ENCODE measurements around the gene PCF11.

DNA sequence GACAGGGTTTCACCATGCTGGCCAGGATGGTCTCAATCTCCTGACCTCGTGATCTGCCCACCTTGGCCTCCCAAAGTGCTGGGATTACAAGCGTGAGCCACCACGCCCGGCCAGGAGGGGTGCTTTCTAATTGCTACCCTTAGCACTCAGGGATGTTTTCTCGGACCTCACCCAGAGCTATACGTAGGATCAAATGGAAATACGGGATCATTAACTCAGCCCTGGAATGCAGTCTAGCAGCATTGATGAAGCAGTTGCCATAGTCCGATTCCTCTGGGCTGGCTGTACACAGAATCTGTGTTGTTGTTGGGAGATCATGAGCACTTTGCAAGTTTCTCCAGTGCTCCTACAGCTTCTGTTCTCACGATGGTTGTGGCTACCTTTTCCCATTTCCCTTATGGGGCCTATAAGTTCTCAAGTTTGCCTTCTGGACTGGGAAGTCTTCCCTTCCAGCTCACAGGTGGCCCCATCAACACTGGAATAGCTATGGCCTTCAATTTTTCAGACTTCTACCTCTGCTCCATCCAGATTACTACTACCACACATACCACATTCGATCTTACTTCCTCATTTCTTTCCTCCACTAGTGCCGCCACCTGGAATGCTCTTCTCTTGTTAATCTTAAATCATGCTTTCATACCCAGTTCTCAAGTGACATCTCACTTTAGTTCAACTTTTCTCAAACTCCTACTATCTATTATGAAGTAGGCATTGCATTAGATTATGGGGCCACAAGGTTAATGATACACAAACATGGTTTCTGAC is 16.1 kb upstream of the PCF11 start:
- TF ChIP-seq, protein P1, sequence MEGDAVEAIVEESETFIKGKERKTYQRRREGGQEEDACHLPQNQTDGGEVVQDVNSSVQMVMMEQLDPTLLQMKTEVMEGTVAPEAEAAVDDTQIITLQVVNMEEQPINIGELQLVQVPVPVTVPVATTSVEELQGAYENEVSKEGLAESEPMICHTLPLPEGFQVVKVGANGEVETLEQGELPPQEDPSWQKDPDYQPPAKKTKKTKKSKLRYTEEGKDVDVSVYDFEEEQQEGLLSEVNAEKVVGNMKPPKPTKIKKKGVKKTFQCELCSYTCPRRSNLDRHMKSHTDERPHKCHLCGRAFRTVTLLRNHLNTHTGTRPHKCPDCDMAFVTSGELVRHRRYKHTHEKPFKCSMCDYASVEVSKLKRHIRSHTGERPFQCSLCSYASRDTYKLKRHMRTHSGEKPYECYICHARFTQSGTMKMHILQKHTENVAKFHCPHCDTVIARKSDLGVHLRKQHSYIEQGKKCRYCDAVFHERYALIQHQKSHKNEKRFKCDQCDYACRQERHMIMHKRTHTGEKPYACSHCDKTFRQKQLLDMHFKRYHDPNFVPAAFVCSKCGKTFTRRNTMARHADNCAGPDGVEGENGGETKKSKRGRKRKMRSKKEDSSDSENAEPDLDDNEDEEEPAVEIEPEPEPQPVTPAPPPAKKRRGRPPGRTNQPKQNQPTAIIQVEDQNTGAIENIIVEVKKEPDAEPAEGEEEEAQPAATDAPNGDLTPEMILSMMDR (IDR thresholded peaks at IDR 0.05), result no peak
- TF ChIP-seq, protein P2, sequence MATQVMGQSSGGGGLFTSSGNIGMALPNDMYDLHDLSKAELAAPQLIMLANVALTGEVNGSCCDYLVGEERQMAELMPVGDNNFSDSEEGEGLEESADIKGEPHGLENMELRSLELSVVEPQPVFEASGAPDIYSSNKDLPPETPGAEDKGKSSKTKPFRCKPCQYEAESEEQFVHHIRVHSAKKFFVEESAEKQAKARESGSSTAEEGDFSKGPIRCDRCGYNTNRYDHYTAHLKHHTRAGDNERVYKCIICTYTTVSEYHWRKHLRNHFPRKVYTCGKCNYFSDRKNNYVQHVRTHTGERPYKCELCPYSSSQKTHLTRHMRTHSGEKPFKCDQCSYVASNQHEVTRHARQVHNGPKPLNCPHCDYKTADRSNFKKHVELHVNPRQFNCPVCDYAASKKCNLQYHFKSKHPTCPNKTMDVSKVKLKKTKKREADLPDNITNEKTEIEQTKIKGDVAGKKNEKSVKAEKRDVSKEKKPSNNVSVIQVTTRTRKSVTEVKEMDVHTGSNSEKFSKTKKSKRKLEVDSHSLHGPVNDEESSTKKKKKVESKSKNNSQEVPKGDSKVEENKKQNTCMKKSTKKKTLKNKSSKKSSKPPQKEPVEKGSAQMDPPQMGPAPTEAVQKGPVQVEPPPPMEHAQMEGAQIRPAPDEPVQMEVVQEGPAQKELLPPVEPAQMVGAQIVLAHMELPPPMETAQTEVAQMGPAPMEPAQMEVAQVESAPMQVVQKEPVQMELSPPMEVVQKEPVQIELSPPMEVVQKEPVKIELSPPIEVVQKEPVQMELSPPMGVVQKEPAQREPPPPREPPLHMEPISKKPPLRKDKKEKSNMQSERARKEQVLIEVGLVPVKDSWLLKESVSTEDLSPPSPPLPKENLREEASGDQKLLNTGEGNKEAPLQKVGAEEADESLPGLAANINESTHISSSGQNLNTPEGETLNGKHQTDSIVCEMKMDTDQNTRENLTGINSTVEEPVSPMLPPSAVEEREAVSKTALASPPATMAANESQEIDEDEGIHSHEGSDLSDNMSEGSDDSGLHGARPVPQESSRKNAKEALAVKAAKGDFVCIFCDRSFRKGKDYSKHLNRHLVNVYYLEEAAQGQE (IDR thresholded peaks at IDR 0.05), result no peak
- no peak for TF ChIP-seq SMC3 (IDR thresholded peaks at IDR 0.05)
